KOPT-K1 (cell line): ENCODE results near the gene GTF3C4.

Experiments used
- H3K27ac ChIP-seq: fragments of 200-600 bp; sonication (generic); 2 replicates; pipeline ENCODE4 v1.5.1; 2016; ENCODE audit warnings: antibody characterized with exemption, mild to moderate bottlenecking, low read depth, low read length; ENCODE audit not compliant: poor library complexity, severe bottlenecking
- H3K36me3 ChIP-seq: fragments of 200-600 bp; sonication (generic); 2 replicates; pipeline ENCODE4 v1.5.1; 2017; ENCODE audit warnings: antibody characterized with exemption, mild to moderate bottlenecking, low read length, moderate library complexity; ENCODE audit not compliant: insufficient read depth
- H3K9me3 ChIP-seq: fragments of 200-600 bp; sonication (generic); 2 replicates; pipeline ENCODE4 v1.5.1; 2017; ENCODE audit warnings: antibody characterized with exemption, low read length, mild to moderate bottlenecking; ENCODE audit not compliant: insufficient read depth, poor library complexity, severe bottlenecking

GTF3C4 gene

DNA sequence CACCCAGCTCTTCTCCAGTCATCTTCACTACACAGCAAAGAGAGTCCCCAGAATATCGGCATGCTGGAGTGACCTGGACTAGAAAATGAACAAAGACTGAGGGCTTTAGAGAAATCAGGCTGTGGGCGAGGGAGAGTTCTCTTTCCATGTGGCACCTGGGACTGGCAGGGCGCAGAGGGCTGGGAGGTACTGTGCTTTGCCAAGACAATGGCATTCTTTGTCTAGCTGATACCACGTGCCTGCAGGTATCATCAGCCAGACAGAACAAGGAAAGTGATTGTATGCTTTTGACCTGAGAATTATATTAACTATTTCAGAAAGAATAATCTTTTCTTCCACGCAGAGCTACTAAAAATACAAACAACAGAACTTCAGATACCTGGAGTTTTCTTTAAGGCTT is 30.9 kb upstream of the GTF3C4 start:
- Histone ChIP-seq H3K36me3 (peaks cover 86% of the 10 kb centered on the region), H3K27ac (no peak overlapping the region), H3K9me3 (no peaks in the 10 kb centered on the region)

DNA sequence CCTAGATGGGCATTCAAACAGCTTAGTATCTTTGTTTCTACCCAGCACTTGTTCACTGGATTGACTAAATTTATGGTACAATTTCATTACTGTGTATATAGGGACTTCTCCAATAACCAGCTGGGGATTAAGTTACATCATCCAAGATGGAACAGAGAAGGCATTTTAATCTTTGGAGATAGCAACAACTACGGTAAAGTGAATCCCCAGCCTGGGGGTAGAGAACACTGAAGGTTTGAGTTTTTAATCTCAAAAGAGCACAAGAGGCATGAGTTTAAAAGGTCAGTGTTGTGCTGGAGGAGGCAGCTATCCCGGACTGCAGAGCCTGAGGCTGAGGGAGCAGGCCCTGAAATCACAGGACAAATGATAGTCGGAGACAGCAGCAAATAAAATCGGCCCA is 29.0 kb upstream of the GTF3C4 start:
- H3K36me3 ChIP-seq = peaks cover 99% of the 10 kb centered on the region
- H3K27ac ChIP-seq = no peak overlapping the region
- no peaks in the 10 kb centered on the region for H3K9me3 ChIP-seq

DNA sequence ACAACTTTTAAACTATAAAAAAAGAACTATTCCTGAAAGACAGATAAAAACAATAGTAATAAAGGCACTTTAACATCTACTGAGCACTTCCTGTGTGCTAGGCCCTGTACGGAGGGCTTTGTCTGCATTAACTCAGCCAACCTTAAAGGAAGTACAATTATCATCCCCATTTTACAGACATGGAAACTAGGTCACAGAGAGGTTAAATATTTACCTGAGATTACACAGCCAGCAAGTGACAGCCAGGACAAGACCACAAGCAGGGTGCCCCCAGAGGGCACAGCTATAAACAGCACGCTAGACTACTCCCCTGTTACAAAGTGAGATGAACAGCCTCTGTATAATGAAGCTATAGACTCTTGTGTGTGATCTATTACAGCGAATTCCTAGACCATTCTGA is 26.0 kb upstream of the GTF3C4 start:
- H3K36me3 ChIP-seq = peaks cover 99% of the 10 kb centered on the region
- no peaks in the 10 kb centered on the region for H3K9me3 ChIP-seq
- H3K27ac ChIP-seq = no peak overlapping the region

DNA sequence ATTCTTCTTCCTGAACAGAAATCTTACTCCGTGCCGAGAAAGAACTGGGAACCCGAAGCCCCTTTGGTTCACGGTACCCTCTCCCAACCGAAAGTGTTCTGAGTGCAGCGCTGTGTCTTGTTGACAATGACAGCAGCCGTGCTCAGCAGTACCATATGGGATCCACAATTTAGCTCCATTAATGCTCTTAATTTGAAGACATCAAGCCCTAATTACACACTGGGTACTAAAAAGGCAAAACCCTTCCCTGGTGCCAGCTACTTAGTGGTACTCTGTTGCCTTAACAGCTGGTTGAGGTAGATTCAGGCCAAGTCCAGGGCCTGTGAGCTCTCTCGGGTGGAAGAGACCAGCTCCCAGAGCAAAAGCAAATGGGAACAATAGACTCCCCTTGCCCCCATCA is 25.0 kb upstream of the GTF3C4 start:
- Histone ChIP-seq H3K27ac (no peak overlapping the region), H3K9me3 (no peaks in the 10 kb centered on the region), H3K36me3 (peaks cover 99% of the 10 kb centered on the region)

DNA sequence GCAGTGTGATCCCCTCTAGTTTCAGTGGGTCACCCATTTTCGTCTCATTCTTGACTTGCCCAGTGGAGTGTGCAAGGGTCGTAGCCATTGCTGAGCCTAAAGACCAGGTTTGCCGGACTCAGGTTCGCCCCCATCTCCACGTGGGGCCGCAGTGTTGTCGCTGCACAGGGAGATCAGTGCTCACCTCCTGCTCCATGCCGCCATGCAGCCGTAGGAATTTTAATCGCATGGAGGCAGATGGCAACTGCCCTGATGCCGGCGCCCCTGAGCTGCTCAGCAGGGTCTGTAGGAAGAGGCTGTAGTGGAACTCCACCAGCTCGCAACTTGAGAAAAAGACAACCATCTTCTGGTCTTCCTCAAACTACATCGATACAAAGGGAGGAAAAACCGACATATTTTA is 24.6 kb upstream of the GTF3C4 start:
- no peaks in the 10 kb centered on the region for H3K9me3 ChIP-seq
- H3K27ac ChIP-seq = no peak overlapping the region
- H3K36me3 ChIP-seq = peaks cover 99% of the 10 kb centered on the region

DNA sequence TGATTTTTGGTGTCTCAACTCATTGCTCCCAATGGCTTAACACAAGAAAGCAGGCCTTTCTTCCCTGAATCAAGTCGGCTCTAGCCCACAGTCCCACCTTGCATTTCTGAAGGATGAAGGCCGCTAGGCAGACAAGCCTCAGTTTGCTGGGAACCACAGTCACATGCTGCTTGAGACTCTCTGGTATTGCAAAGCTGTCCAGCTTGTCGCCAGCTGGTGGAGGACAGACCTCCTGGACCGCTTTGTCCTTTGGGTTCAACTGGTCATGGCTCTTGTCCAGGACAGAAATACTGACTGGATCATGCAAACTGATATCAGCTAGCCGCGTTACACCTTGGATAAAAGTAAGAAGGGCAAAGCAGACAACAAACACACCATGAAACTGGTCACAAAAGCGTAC is 23.5 kb upstream of the GTF3C4 start:
- Histone ChIP-seq H3K36me3 (peaks cover 97% of the 10 kb centered on the region), H3K9me3 (no peaks in the 10 kb centered on the region), H3K27ac (no peak overlapping the region)

DNA sequence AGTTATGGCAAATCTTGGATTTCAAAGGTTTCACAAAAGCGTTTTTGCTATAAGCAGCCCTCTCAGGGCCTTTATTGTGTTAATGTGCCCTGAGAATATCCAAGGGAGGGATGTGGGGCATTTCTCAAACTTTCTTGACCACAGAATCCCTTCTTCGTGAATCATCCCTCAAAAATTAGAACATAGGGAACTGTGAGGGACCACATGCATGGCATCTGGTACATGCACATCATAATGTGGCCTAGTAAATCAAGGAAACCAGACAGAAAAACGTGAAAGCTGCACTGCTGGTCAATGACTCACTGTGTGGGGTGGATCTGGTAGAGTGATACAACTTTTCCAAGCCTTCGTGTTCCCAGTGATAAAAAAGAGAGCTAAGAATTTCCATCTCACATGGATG is 22.9 kb upstream of the GTF3C4 start:
- H3K9me3 ChIP-seq = no peaks in the 10 kb centered on the region
- peaks cover 98% of the 10 kb centered on the region for H3K36me3 ChIP-seq
- H3K27ac ChIP-seq = no peak overlapping the region

DNA sequence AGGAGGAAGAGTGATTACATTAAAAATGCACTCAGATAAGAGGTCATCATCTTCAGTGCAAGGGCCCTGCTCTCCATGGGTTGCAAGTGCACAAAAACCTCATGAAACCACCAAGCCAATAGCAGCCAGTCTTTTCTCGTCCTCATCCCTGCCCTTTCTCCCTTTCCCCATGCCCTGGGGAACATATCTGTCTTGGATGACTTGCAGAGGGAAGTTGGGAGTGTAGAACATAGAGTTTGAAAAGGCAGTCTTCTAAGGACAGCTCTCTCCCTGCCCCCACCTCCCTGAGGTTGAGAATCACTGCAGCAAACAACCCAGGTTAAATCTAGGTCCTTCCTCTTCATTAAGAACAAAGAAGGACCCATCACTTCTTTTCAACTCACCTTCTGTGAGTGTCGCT is 22.5 kb upstream of the GTF3C4 start:
- H3K27ac ChIP-seq = no peak overlapping the region
- H3K9me3 ChIP-seq = no peaks in the 10 kb centered on the region
- H3K36me3 ChIP-seq = peaks cover 99% of the 10 kb centered on the region

DNA sequence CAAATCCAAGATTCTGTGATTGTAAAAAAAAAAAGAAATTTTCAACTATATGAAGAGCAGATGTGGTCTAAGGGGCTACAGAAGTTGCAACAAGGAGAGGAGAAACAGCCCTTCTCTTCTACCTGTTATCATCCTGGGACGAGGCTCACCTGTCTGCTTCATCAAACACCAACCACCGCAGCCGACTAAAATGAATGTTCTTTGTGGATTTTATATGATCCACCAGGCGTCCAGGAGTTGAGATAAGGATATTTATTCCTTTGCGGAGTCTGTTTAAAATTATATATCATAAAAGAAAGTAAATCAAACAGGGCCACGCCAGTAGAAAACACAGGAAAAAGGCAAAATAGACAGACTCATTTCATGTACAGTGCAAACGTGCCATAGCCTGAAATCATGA is 22.0 kb upstream of the GTF3C4 start:
- Histone ChIP-seq H3K9me3 (no peaks in the 10 kb centered on the region), H3K36me3 (peaks cover 98% of the 10 kb centered on the region), H3K27ac (no peak overlapping the region)

DNA sequence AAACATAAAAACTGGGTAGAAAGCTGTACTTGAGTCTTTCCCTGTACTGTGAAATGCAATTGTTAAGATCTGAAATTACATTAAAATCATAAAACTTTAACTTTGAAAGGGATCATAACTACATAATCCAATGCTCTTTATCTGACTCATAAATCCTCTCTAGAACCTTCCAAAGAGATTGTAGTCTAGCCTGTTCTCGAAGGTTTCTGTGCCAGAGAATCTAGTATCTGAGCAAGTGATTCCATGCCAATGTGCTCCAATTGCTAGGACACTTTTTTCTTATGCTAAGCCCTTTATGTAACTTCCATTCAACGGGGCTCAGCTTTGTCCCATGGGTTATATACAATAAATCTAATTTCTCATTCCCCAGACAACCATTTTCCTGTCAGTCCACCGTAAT is 21.6 kb upstream of the GTF3C4 start:
- no peak overlapping the region for H3K27ac ChIP-seq
- peaks cover 98% of the 10 kb centered on the region for H3K36me3 ChIP-seq
- no peaks in the 10 kb centered on the region for H3K9me3 ChIP-seq

DNA sequence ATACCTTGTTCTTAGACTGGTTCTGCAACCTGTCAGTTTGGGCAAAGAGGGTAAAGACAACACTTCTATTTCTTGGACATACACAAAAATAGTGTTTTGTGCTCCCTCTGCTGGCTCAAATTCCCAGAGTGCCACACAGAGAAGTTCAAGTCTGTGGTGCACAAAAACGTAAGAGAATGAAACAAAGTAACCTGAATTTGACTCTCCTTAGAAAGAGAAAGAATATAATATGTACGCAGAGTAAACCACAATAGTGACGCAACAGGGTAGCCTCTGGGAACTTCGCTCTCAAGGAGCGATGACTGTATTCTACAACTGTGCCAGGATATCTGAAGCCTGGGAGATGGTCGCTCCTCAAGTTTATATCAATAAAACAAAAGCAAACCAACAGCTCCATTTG is 19.0 kb upstream of the GTF3C4 start:
- Histone ChIP-seq H3K27ac (no peak overlapping the region), H3K9me3 (no peaks in the 10 kb centered on the region), H3K36me3 (peaks cover 94% of the 10 kb centered on the region)

DNA sequence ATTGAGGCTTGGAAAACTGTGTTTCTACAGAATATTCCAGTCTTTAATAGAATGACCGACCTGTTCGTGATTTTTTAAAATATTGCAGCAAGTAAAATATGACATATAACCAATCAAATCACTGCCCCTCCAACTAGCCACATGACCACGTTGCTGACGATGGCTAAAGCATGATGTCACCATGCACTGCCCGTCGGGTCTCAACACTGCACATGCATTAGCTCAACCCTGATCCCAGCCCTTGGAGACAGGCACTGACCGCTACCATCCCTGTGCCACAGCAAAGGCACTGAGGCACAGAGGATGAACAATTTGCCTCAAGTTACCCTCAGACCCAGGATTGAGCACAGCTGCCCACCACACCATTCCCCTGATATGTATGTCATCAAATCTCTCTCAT is 14.0 kb upstream of the GTF3C4 start:
- peaks cover 95% of the 10 kb centered on the region for H3K36me3 ChIP-seq
- H3K9me3 ChIP-seq = no peaks in the 10 kb centered on the region
- H3K27ac ChIP-seq = no peak overlapping the region

DNA sequence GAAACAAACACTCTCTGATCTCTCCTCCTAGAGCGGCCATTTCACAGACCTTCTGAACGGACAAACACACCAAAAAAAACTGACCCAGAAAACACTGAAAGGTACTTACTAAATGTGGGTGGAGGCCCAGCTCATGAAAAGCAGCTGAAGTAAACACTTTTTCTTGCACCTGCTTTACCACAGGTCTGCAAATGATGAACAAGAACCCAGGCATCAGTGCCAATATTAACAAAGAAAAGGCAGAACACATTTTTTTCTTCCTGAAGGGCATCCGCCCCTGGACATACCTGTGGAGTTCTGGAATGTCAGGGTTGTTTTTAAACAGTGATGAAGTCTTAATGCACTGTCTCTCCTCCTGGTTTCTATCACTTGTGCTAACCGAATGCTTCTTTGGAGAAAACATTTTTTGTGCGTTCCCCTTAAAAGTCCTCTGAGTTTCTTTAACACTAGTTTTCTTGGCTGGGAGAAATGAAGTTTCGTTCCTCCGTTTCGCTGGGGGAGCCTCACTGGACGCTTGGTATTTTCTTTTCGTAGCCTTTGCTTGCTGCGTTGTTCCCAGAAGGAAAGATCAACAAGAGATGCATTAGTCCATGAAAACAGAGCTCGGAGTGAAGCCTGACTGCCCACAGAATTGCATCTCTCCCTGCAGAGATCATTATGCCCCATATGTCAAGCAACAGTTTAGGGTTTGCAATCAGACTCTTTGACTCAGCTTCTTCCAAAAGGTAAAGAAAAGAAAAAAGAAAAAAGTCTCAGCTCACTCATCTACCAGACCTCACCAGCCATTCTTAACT is 7.9 kb upstream of the GTF3C4 start:
- H3K36me3 ChIP-seq = peaks cover 74% of the 10 kb centered on the region
- H3K27ac ChIP-seq = no peak overlapping the region
- H3K9me3 ChIP-seq = no peaks in the 10 kb centered on the region

DNA sequence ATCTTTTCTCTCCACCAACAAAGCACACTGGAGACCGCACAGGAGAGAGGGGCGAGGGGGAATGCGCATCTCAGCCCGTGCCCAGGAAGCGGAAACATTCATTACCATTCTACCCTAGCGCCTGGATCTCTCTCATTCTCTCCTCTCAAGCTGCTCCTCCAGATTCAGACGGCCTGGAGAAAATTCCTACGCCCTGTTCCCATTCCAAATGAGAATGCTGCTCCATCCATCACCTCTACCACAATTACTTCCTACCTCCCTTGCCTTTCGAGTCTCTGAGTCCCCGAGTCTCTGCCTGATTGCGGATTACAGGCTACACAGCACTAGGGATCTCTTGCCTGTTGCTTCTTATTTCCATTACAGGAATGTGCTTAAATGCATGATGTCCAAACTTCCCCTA is 7.1 kb upstream of the GTF3C4 start:
- H3K27ac ChIP-seq = no peak overlapping the region
- H3K36me3 ChIP-seq = peaks cover 66% of the 10 kb centered on the region
- H3K9me3 ChIP-seq = no peaks in the 10 kb centered on the region

DNA sequence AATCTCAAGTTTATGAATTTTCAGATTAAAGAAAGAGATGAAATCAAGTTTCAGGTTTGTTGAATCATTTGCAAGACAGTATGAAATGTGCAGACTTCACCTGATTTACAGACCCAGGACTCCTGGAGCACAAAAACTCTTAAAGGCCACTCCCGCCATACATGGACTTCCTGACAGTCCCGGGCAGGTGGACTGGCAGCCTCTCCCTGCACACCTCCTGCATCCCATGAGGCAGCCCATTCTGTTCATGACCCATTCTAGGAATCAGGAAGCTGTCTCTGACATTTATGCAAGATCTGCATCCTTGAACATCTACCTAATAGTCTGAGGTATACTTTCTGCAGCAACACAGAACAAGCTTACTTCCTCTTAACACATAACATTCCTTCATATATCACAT is 6.4 kb upstream of the GTF3C4 start:
- H3K27ac ChIP-seq = no peak overlapping the region
- H3K36me3 ChIP-seq = peaks cover 59% of the 10 kb centered on the region

DNA sequence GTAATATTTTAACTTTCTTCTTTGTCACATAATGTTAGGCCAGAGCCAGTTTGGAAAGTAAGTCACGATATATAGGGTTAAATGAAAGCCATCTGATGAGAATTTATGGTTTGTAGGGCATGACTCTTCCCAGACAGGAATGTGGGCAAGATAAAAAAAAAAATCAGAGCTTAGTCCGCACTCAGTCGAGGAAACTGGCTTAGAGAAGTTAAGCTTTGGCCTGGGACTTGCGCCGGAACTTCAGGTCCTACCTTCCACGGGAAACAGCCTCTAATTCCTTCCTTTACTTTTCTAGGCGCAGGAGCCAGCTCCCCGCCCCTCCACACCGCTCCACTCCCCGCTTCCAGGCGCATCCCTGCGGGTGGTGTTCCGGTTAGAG is 956 bp upstream of the GTF3C4 start:
- Histone ChIP-seq H3K36me3 (peaks cover 20% of the 10 kb centered on the region), H3K9me3 (no peaks in the 10 kb centered on the region), H3K27ac (peak overlapping the region; percentile 86)

More for the DNA sequence above, 6.4 kb upstream of the GTF3C4 start:
- no peaks in the 10 kb centered on the region for H3K9me3 ChIP-seq
